ENCODE data around the gene ZNF248.
A peak's percentile ranks its signal among the peaks of the same experiment; 100 is the strongest.

ZNF248 gene

GRCh38 chr10:37856881-37857286, 526 bp downstream of the ZNF248 start:
- no peak for DNase-seq (ENCODE audit: low read depth)
- peak overlapping the region; percentile 82 for H3K4me3 ChIP-seq (ENCODE audit: low read depth, low read length)

DNA sequence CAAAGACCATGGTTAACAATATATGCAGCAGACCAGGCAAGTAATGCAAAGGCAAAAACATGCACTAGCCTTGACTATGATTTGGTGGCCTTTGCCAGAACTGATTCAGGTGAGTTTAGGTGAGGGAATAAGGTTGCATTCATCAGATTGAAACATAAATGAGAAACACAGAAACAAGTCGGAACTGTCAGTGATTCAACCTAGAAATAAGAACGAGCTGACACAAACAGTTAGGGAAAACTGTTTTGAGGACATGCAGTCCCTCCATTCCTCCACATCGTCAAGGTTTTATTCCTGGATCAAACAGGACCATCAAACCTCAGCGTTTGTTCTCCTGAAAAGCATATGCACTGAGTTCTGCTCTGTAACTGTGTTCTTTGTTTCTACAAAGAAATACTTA, 1.8 kb downstream of the ZNF248 start:
- no peak for TF ChIP-seq CTCF (conservative IDR thresholded peaks at IDR 0.05; ENCODE audit: low read depth, low read length)
- H3K4me3 ChIP-seq (ENCODE audit: low read depth, low read length) = no peak overlapping the region
- no peak for DNase-seq (ENCODE audit: low read depth)

More at GRCh38 chr10:37856881-37857286, 526 bp downstream of the ZNF248 start:
- no peak for TF ChIP-seq CTCF (conservative IDR thresholded peaks at IDR 0.05; ENCODE audit: low read depth, low read length)

GRCh38 chr10:37854626-37855025, 2.8 kb downstream of the ZNF248 start:
- TF ChIP-seq CTCF (conservative IDR thresholded peaks at IDR 0.05; ENCODE audit: low read depth, low read length) = no peak
- H3K4me3 ChIP-seq (ENCODE audit: low read depth, low read length) = no peak overlapping the region
- no peak for DNase-seq (ENCODE audit: low read depth)

- no peak overlapping the region for H3K4me3 ChIP-seq (ENCODE audit: low read depth, low read length)
- DNase-seq (ENCODE audit: low read depth) = no peak
- no peak for TF ChIP-seq CTCF (conservative IDR thresholded peaks at IDR 0.05; ENCODE audit: low read depth, low read length)
Measured at GRCh38 chr10:37844644-37845043, 12.8 kb downstream of the ZNF248 start.

DNA sequence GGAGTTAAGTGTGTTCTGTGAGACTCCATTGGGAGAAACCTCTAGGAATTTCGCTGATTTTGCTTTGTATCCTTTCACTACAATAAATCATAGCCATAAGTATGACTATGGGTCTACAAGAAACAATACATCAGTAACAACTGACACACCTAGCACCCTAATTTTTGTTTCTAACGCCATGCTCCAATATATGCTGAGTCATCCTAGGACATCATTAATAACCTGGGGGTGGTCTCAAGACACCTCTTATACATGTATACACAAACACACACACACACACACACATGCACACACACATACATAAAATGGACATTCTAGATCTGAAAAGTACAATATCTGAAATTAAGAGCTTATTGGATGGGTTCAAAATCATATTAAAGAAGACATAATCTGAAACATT, 18.2 kb downstream of the ZNF248 start:
- no peak overlapping the region for H3K4me3 ChIP-seq (ENCODE audit: low read depth, low read length)
- no peak for DNase-seq (ENCODE audit: low read depth)
- TF ChIP-seq CTCF (conservative IDR thresholded peaks at IDR 0.05; ENCODE audit: low read depth, low read length) = no peak

- TF ChIP-seq CTCF (conservative IDR thresholded peaks at IDR 0.05; ENCODE audit: low read depth, low read length) = no peak
- no peak overlapping the region for H3K4me3 ChIP-seq (ENCODE audit: low read depth, low read length)
- DNase-seq (ENCODE audit: low read depth) = peak; percentile 12
Measured at GRCh38 chr10:37831495-37832333, 25.7 kb downstream of the ZNF248 start.

DNA sequence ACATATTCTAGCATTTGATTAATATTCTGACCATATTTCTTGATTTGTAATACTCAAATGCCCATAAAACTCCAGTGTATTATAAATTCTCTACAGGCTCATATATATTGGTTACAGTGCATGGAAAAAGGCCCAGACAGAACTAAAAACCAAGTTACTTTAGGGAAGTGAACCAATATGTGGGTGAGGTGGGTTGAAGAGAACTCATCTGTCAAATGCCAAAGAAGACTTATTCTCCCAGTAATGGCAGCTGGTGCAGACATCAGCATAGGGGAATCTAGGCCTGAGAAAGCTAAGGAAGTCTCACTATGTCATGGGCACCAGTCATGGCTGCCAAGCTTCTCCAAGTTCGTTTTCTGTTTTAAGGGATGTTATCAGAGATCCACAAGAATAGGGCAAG, 30.6 kb downstream of the ZNF248 start:
- TF ChIP-seq CTCF (conservative IDR thresholded peaks at IDR 0.05; ENCODE audit: low read depth, low read length) = no peak
- H3K4me3 ChIP-seq (ENCODE audit: low read depth, low read length) = no peak overlapping the region
- DNase-seq (ENCODE audit: low read depth) = no peak

All from choroid plexus epithelial cell (primary cell).